Lower leg skin (tissue), 3 donors: ENCODE measurements around the gene KCNK13.

Experiments used
- CTCF ChIP-seq, 3 donors: fragments of 450-650 bp; IDR thresholded peaks; one replicate each; pipeline ENCODE4 v1.5.1; 2016; ENCODE audit warnings: antibody characterized with exemption in 3 of 3, mild to moderate bottlenecking in 3 of 3, moderate library complexity in 2 of 3
- POLR2A ChIP-seq, 2 donors: fragments of 450-650 bp; IDR thresholded peaks; one replicate each; pipeline ENCODE4 v1.6.1; 2016 to 2017; ENCODE audit warnings: antibody characterized with exemption in 2 of 2, mild to moderate bottlenecking in 1 of 2, moderate library complexity in 1 of 2

DNA sequence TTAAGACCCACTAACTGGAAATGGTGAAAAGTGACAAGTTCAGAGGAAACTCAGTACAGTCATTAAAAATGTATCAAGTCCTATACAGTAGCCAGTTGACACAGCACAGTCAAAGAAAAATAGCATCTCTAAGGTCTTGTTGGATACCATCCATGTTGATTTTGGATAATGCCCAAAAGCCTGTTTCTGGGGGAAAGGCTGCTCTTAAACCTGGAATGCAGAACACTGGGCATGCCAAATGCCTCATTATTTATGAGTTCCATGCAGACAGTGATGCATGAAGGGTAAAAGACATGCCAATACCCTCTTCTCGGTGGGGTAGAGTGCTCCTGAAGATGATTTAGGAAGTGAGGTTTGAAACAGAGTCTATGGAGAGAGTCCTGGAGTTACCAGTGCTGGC is 29.6 kb downstream of the KCNK13 start:
- no peak for TF ChIP-seq CTCF (IDR thresholded peaks at IDR 0.05)
- no peak for TF ChIP-seq POLR2A (IDR thresholded peaks at IDR 0.05)
